HG03060 (cell line): ENCODE results near the gene CRMP1.

Source experiments
- ATAC-seq: cut with Tn5 transposase; IDR thresholded peaks from one replicate; pipeline ENCODE4 v1.9.1; 2021; ENCODE audit warnings: low read depth, moderate number of reproducible peaks; ENCODE audit not compliant: unreplicated experiment

Gene CRMP1

GRCh38 chr4:5921101-5921980 lies 28.5 kb upstream of the CRMP1 start:
- ATAC-seq, result no peak

- no peak for ATAC-seq
These were observed 26.7 kb upstream of the CRMP1 start for GRCh38 chr4:5919571-5919970.

- no peak for ATAC-seq
These were observed 26.2 kb upstream of the CRMP1 start for GRCh38 chr4:5919044-5919443.

GRCh38 chr4:5918331-5918985 lies 25.6 kb upstream of the CRMP1 start:
- no peak for ATAC-seq

GRCh38 chr4:5917672-5918071 lies 24.8 kb upstream of the CRMP1 start:
- no peak for ATAC-seq

GRCh38 chr4:5916229-5916628 lies 23.3 kb upstream of the CRMP1 start:
- no peak for ATAC-seq

GRCh38 chr4:5913454-5913853 lies 20.6 kb upstream of the CRMP1 start:
- ATAC-seq, result no peak

- no peak for ATAC-seq
These were observed 19.7 kb upstream of the CRMP1 start for GRCh38 chr4:5912614-5913019.

GRCh38 chr4:5908876-5909427 lies 16.1 kb upstream of the CRMP1 start:
- no peak for ATAC-seq

- ATAC-seq, result no peak
These were observed 13.3 kb upstream of the CRMP1 start for GRCh38 chr4:5906191-5906590.

GRCh38 chr4:5905714-5906113 lies 12.8 kb upstream of the CRMP1 start:
- ATAC-seq, result no peak

GRCh38 chr4:5900844-5901243 lies 8.0 kb upstream of the CRMP1 start:
- no peak for ATAC-seq

- ATAC-seq, result no peak
These were observed 7.0 kb upstream of the CRMP1 start for GRCh38 chr4:5899881-5900280.

- ATAC-seq, result no peak
These were observed 6.5 kb upstream of the CRMP1 start for GRCh38 chr4:5899396-5899795.

GRCh38 chr4:5897674-5898073 lies 4.8 kb upstream of the CRMP1 start:
- ATAC-seq, result no peak

GRCh38 chr4:5895287-5895686 lies 2.4 kb upstream of the CRMP1 start:
- no peak for ATAC-seq

GRCh38 chr4:5894266-5894665 lies 1.4 kb upstream of the CRMP1 start:
- ATAC-seq, result no peak

- no peak for ATAC-seq
These were observed 705 bp upstream of the CRMP1 start for GRCh38 chr4:5893591-5893990.

- ATAC-seq, result no peak
These were observed 423 bp downstream of the CRMP1 start for GRCh38 chr4:5892323-5893003.

GRCh38 chr4:5891563-5892322 lies 1.1 kb downstream of the CRMP1 start:
- ATAC-seq, result no peak
